ENCODE measurements around the gene HIRA. TPM values are rescaled to one million over a fixed set of nuclear protein-coding genes. Genes with fewer than 3 reads are reported as not detected.

The HIRA gene
- total and polyA plus RNA-seq, 2 experiments from 2014 or later, result 17.1 to 36.9 TPM

DNA sequence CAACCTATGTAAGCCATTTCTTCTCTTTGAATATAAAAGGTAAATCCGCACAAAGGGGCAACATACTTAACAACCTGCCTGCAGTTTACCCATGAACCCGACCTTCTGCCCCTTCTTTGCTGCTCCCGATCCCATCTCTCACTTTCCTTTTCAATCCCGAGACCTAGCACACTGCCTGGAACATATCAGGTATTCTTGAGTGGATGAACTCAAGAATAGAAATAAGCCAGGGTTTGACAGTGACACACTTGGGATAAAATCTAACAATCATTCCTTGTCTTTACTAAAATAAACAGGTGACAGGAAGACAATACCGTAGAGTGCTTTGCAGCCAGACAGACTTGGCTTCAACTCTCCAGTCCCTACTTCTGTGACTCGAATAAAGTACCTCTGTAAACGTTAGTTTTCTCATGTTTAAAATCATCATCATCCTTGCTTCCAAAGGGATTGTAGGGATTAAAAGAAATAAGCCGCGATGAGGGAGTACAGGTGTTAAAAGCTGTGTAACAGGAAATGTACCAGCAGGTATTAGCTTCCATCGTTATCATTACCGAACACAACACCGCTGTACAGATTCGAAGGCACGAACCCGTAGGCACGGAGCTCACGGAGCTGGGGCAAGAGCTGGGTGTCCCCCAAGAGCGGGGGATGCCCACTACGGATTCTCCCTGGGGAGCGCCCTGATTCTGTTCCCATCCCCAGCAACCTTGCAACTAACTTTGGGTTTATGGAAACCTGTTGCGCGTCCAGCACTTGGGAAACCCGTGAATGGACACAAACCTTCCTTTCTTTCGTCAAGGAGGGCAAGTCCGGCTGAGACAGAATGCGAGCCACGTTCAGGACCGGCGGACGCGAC is 46.7 kb upstream of the HIRA start:
- H3K4me3 ChIP-seq, result peak overlapping the region; percentile 52
- peaks cover 5% of the 10 kb centered on the region for H3K4me1 ChIP-seq (ENCODE audit: low read depth)
- DNase-seq (ENCODE audit: low read depth in 1 of 2, low spot score in 1 of 2), result no peak
- peak overlapping the region; percentile 97 for H3K27ac ChIP-seq
- no peaks in the 10 kb centered on the region for H3K27me3 ChIP-seq
- TF ChIP-seq, protein P1, sequence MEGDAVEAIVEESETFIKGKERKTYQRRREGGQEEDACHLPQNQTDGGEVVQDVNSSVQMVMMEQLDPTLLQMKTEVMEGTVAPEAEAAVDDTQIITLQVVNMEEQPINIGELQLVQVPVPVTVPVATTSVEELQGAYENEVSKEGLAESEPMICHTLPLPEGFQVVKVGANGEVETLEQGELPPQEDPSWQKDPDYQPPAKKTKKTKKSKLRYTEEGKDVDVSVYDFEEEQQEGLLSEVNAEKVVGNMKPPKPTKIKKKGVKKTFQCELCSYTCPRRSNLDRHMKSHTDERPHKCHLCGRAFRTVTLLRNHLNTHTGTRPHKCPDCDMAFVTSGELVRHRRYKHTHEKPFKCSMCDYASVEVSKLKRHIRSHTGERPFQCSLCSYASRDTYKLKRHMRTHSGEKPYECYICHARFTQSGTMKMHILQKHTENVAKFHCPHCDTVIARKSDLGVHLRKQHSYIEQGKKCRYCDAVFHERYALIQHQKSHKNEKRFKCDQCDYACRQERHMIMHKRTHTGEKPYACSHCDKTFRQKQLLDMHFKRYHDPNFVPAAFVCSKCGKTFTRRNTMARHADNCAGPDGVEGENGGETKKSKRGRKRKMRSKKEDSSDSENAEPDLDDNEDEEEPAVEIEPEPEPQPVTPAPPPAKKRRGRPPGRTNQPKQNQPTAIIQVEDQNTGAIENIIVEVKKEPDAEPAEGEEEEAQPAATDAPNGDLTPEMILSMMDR (IDR thresholded peaks at IDR 0.05; ENCODE audit: low read depth, low read length), result no peak
- no peaks in the 10 kb centered on the region for H3K36me3 ChIP-seq
- no peaks in the 10 kb centered on the region for H3K9me3 ChIP-seq (ENCODE audit: low read depth)

DNA sequence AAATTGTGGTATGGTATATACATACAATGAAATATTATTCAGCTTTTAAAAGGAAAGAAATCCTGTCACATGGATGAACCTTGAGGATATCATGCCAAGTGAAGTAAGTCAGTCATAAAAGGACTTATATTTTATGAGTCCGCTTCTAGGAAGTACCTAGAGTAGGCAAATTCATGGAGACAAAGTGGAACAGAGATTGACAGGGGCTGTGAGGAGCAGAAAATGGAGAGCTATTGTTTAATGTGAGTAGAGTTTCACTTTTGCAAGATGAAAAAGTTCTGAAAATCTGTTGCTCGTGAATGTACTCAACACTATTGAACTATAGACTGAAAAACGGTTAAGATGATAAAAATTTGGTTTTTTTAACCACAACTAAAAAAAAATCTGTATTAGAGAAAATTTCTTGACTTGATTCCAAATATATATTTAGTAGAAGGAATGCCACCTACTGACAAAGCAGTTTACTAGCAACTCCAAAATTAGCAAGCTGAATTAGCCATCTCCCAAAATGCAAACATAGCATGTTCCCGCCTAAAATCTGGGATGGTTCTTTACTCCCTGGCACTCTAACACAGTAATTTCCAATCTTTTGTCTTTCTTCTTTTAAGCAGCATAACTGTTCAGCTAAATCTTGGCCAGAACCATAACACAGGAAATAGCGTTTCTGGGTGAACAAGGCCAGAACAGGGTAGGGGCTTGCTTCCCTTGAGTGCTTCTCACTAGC is 46.0 kb upstream of the HIRA start:
- TF ChIP-seq, protein P1 (IDR thresholded peaks at IDR 0.05; ENCODE audit: low read depth, low read length), result peak; percentile 35
- peaks cover 5% of the 10 kb centered on the region for H3K4me1 ChIP-seq (ENCODE audit: low read depth)
- peak overlapping the region; percentile 52 for H3K4me3 ChIP-seq
- peak in 1 of 2 donors; percentile 33 for DNase-seq (ENCODE audit: low read depth in 1 of 2, low spot score in 1 of 2)
- H3K9me3 ChIP-seq (ENCODE audit: low read depth), result no peaks in the 10 kb centered on the region
- H3K36me3 ChIP-seq, result no peaks in the 10 kb centered on the region
- H3K27me3 ChIP-seq, result no peaks in the 10 kb centered on the region
- no peak overlapping the region for H3K27ac ChIP-seq

DNA sequence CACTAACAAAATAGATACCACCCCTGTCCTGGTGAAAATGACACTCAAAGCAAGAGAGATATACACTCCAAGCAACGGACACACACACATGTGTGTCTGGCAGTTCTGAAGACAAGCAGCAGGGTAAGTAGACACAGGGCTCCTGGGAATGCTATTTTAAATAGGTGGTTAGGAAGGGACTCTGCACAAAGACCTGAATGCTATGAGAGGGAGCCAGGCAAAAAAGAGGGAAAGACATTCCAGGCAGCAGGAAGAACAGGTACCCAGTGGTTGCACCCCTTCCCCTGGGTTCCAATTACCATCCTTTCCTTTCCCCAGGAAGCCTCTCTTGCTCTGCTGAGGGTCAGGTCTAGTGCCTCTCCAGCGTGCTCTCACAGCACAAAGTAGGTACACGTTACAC is 44.5 kb upstream of the HIRA start:
- H3K27me3 ChIP-seq, result no peaks in the 10 kb centered on the region
- no peak for DNase-seq (ENCODE audit: low read depth in 1 of 2, low spot score in 1 of 2)

DNA sequence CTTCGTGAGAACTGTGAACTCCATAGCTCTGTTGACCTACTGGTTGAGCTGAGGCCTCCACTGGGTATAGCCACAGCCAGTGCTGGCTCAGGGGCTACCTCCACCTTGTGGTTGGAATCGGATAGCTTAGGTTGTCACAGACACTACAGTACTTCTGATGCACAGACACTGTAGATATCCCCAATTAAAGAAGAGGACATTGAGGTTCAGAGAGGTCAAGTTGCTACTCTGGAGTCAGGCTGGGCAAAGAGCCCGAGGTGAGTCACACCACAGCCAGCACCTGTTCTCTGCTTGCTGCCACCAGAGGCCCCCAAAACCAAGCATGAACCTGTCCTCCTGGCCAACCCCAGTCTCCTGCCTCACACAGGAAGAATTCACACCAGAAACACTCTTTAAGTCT is 42.0 kb upstream of the HIRA start:
- TF ChIP-seq, protein P1 (IDR thresholded peaks at IDR 0.05; ENCODE audit: low read depth, low read length), result no peak
- DNase-seq (ENCODE audit: low read depth in 1 of 2, low spot score in 1 of 2), result no peak

More for the DNA sequence above, 44.5 kb upstream of the HIRA start:
- H3K9me3 ChIP-seq (ENCODE audit: low read depth), result no peaks in the 10 kb centered on the region
- H3K4me3 ChIP-seq, result no peak overlapping the region
- no peak overlapping the region for H3K27ac ChIP-seq
- peaks cover 5% of the 10 kb centered on the region for H3K4me1 ChIP-seq (ENCODE audit: low read depth)
- H3K36me3 ChIP-seq, result peaks cover 9% of the 10 kb centered on the region
- TF ChIP-seq, protein P1 (IDR thresholded peaks at IDR 0.05; ENCODE audit: low read depth, low read length), result no peak

DNA sequence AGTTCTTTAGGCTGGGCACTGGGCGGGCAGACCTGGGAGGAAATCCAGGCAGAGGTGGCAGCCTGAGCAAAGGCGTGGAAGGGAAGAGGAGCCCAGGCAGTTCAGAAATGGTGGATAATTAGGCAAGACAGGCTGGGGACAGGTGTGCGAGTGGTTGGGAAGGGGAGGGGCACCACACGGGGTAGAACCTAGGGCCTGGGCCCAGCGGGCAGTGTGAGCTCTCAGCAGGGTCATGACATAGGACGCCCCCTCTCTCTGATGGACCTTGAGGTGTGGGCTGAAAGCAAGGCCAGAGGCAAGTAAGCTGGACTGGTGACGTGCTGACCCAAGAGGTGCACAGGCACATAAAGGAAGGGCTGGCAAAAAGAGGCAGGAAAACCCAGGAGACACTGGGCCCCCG is 40.7 kb upstream of the HIRA start:
- peaks cover 34% of the 10 kb centered on the region for H3K36me3 ChIP-seq
- H3K4me3 ChIP-seq, result no peak overlapping the region
- no peaks in the 10 kb centered on the region for H3K4me1 ChIP-seq (ENCODE audit: low read depth)
- no peak overlapping the region for H3K27ac ChIP-seq
- TF ChIP-seq, protein P1 (IDR thresholded peaks at IDR 0.05; ENCODE audit: low read depth, low read length), result no peak
- no peaks in the 10 kb centered on the region for H3K9me3 ChIP-seq (ENCODE audit: low read depth)
- no peaks in the 10 kb centered on the region for H3K27me3 ChIP-seq
- DNase-seq (ENCODE audit: low read depth in 1 of 2, low spot score in 1 of 2), result no peak

More for the DNA sequence above, 42.0 kb upstream of the HIRA start:
- no peaks in the 10 kb centered on the region for H3K27me3 ChIP-seq
- peaks cover 5% of the 10 kb centered on the region for H3K4me1 ChIP-seq (ENCODE audit: low read depth)
- H3K4me3 ChIP-seq, result no peak overlapping the region
- peaks cover 27% of the 10 kb centered on the region for H3K36me3 ChIP-seq
- H3K9me3 ChIP-seq (ENCODE audit: low read depth), result no peaks in the 10 kb centered on the region
- H3K27ac ChIP-seq, result no peak overlapping the region

Measured in cardiac muscle cell (in vitro differentiated cells and primary cell).